Forelimb muscle (tissue), 1 donor: ENCODE data around the gene GLT6D1. TPM values are rescaled to one million over a fixed set of nuclear protein-coding genes. Genes with fewer than 3 reads are reported as not detected.
"Not testable (repeated sequence)": the region's sequence is repeated elsewhere in the genome, so short reads cannot be mapped to it uniquely, and the experiment has no call there.

Experiments
- DNase-seq: peaks from one replicate; pipeline ENCODE4 v3.0.0-alpha.2; 2013; ENCODE audit warnings: low read depth
- polyA plus RNA-seq: library from polyadenylated mRNA; unstranded; fragments of 120-200 nt; gene quantifications from one replicate; pipeline ENCODE4 v1.2.1, GENCODE V29; 2013; ENCODE audit not compliant: insufficient read length

Gene GLT6D1
- polyA plus RNA-seq, 1 donor = not detected

DNA sequence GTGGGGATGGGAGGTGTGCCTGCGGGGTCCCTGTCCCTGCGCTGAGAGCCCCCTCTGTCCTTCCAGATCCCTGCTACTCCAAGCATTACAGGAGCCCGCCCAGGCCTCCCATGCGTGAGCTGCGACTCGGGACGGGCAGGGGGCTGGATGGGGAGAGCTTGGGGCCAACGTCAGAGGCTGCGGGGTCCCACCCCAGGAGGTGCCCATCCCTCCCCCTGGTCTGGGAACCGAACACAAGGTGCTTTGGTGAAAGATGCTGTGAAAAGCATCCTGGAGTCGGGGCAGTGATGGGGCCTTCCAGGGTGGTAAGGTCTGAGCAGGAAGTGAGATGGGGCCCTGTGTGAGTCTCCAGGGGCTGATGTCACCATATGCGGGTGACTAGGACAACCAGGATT, 26.5 kb upstream of the GLT6D1 start:
- DNase-seq = no peak

DNA sequence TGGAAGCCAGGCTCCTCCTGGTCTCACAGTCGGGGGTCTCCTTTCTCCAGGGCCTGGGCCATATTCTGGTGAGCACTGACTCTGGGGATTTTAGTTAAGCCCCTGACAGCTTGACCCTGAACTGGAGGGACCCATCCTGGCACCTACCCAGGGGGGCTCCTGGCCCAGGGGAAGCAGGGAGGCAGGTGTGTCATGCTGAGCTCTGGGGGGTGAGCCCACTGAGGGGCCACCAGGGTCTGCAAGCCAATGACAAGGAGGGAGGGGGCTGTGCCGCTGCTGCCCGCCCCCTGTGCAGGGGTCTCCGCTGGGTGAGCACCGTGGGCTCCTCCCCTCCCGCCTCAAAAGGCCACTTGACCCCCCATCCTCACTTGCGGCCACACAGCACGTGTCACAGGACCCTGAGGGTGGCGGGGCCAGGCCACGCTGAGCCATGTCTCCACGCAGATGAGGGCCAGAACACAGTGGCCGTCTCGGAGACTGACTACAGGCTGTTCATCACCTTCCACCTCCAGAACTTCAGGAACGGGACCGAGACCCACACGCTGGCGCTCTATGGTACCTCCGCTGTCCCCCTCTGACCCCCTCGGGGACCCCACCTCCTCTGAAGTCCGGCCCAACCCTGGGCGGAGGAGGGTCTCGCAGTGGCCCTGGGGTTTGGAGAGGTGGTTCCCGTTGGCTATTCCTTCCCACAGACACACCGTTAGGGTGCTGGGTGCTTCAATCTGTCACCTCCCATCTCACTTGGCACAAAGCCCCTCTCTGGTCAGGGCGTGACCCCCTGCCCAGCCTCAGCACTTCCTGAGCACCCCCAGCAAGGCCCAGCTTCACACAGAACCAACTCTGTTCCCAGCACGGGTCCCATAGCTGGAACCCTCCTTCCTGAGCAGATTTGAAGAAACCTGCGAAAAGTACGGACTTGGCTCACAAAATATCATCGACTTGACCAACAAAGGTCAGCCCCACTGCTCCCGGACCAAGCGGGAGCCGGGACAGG, 25.8 kb upstream of the GLT6D1 start:
- DNase-seq = no peak

DNA sequence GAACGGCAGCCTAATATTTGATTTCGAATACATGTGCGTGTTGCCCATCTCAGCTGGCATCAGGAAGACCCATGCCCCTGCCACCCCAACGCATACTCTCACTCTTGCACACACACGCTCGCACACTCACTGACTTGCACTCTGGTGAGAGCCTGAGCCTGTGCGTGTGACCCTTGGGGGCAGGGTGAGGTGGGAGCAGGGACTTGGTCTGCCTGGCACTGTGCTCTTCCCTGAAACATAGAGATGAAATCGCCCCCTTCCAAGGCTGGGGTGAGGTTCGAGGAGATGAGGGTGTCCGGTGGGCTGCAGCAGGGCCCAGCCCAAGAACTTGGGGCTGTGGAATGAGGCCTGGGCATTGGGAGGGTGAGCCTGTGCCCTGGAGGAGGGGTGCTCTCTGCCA, 24.9 kb upstream of the GLT6D1 start:
- DNase-seq = no peak

DNA sequence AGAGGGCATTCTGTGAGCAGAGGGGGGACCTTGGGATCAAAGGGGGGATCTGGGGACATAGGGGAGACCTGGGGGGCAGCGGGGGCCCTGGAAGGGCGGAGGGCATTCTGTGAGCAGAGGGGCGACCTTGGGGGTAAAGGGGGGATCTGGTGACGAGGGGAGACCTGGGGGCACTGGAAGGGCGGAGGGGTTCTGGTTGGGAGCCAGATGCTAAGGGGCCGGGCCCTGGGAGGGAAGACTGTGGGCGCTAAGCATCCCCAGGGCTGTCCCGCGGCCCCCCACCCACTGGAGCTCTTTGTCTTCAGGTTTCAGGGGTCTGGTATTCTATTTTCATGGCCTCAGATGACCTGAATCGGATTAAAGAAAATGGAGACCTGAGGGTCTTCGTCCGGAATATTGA, 24.5 kb upstream of the GLT6D1 start:
- no peak for DNase-seq

DNA sequence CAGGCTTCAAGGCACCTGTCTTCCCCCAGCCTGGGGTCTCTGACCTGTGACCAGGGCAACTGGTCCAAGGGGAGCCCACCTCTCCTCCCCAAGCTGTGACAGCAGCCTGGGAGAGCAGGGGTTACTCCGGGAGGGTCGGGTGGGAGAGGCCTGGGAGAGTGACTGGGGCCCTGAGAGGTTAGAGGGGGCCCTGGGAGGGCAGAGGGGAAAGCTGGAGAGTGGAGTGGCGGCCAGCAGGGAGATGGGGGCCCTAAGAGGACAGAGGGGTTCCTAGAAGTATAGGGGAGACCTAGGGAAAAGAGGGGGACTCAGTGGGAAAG, 24.1 kb upstream of the GLT6D1 start:
- DNase-seq = no peak

DNA sequence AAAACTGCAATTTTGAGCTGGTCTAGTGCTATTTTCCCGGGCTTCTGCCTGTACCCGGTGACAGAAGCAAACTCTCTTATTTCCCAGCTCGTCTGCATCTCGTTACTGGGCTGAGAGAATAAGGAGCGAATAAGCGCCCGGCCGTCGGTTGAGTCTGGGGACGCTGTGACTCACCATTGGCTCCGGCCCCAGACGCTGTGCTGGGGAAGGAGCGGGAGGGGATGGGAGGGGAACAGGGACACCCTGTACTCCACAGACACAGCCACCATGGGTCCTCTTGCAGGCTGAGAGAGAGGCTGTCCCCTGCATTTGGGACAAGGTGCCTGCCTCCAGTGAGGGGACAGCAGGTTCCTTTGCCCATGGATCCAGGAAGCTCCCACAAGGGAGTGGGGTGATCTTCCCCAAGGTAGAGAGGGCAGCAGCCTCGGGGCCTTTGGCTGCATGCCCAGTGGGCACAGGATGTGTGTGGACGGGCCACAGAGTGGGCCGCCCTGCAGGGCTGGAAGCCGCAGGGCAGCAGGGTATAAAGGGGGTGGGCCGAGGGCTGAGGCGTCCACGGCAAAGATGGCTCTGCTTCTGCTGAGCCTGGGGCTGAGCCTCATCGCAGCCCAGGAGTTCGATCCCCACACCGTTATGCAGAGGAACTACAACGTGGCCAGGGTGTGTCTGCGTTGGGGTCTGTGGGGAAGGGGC, 23.6 kb upstream of the GLT6D1 start, which contains the start of gene LCN9:
Gene LCN9 (plus strand): TSS at position 552 of the 693 bp plus-strand sequence. CDS start 13 bp downstream, at position 565.
- peak; percentile 39 for DNase-seq

DNA sequence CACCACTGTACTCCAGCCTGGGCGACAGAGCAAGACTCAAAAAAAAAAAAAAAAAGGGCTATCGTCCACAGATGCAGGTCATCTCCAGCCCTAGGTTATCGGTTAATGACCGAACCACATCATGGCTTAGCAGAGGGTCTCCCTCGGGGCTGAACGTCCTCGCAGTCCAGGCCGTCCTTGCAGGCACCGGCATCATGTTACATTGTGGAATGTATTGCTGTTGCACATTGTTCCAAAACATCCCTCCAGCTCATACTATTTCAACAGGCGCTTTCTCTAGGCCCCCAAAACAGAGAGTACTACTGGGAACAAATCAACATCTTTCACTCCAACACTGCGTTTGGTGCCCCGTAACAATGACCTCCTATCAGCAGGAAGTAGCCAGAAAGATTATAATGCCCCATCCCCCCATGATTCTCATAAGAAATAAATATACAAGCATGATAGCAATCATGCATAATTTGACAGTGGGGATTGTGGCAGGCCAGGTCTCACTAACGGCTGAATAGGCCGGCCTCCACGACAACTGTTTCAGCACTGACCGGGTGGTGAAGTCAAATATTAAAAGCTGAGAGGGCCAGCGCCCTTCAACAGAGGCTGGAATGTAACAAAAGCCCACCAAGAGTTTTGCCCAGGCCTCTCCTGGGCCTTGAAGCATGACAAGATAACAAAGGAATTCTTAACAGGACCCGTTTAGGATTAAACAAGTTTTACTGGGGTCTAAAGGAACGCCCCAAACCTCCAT, 22.6 kb upstream of the GLT6D1 start:
- peak; percentile 13 for DNase-seq

DNA sequence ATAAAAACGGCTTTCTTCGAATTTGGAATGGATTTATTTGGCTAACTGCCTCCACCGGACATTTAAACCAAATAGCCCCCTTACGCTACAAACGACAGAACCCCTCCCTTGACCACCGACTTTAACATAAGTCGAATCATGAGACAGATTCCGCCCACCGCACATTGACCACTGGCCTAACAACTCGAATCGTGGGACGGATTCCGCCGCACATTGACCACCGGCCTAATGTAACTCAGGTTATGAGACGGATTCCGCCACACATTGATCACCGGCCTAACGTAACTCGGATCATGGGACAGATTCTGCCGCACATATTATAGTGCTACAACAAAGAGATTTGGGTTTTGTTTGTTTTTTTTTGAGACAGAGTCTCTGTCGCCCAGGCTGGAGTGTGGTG, 21.1 kb upstream of the GLT6D1 start:
- no peak for DNase-seq

DNA sequence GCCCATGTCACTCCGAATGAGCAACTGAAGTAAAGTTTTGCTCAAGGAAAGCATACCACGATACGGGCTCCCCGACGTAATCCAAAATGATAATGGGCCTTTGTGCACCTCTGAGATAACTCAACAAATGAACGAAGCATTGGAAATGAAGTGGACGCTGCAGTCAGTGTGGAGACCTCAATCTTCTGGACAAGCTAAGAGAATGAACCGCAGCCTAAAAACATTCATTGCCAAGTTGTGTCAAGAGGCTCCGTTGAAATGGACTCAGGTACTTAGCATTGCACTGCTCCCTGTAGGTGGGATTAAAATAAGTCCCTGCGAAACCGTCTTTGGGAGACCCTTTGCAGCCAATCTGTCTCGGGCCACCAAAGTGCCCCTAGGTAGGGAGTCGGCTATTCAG, 19.9 kb upstream of the GLT6D1 start:
- DNase-seq = no peak

DNA sequence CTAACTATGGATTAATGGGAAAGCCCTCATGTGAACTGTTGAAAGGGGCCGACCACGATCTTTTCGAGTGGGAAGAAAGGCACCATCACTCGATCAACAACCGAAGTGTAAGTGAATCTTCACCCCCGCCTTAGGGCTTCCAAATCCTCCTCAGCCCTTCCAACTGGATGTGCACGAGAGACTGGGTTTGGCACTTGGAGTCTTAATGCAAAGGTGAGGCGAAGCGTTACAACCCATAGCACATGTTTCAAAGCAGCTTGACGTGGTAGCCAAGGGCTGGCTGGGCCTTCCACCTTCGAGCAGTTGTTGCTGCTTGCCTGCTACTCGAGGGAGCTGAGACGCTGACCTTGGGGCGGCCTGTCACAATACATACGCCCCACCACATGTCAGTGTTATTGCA, 18.1 kb upstream of the GLT6D1 start:
- DNase-seq = no peak

DNA sequence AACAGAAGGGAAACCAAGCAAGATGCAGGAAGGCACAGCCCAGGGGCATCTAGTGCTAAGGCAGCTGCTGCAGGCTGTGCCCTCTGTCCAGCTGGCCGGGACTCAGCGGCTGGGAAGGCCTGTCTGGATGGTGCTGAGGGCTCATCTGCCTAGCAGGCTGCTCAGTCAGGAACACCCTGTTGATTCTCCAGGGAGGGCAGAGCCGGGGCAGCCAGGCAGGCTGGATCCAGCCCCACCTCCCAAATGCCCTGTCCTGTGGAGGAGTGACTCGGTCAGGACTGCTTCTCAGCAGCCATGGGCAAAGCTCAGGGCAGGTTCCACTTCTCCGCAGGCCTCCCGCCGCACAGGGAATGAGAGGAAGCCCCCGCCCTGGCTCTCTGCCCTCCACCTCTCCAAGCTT, 16.0 kb upstream of the GLT6D1 start:
- DNase-seq = no peak

DNA sequence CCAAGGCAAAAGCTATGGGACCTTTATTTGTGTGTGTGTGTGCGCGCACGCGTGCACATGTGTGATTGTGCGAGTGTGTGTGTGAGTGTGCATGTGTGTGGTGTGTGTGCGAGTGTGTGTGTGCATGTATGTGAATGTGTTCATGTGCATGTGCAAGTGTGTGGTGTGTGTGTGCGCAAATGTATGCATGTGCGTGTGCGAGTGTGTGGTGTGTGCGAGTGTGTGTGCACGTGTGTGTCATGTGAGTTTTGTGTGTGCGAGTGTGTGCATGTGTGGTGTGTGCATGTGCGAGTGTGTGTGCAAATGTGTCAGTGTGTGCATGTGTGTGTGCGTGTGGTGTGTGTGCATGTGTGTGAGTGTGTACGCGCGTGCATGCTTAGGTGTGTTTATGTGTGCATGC, 11.1 kb upstream of the GLT6D1 start:
- no peak for DNase-seq

DNA sequence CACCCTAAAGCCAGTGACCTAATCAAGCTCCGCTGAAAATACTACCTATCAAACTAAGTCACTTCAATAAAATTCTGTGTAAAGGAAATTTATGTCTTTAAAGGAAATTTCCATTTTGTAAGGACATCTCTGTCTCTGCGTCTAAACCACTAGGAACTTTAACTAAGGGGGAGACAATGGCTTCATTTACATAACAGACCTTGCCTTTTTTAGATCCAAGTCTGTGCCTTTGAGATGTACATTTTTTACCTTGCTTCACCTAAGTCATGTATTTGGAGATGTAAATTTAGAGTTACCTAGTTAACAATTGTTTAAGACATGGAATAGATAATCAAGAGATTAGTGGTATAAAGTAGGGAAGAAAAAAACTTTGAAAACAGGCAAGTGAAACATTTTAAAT, 10.2 kb upstream of the GLT6D1 start:
- no peak for DNase-seq

DNA sequence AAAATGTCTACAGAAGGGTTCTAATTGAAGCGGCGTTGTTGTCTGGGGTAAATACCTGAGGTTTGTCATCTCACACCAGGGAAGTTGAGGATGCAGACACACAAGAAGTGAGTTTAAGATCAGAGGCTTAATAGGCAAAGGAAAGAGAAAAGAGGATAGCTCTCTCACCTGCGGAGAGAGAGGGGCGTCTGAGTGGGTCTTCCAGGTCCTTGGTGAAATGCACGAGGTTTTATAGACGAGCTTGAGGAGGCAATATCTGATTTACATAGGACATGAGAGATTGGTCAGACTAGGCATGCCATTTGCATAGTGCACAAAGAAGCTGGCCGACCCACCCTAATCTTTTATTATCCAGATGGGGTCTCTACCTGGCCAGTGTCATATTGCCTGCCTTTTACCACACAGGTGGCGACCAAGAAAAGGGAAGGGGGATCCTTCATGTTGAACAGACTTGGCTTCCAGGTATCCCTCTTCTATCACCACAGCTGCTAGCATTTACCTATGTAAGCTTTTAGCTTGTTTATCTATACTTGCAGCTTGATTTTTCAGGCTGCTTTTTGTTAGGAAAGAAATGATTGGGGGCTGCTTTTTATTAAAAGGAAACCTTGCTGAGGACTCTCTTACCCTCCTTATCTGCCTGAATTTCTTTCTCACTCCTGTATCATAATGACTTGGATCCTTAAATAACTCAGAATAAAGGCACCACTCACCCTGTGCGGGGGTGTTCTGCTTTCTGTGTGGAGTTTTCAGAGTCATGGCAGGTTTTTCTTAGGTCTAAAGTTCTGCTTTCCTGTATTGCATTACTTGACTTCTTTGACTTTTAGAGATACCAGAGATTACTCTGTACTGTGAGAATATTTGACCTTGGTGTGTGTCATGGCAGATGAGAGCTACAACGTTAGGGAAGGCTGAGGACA, 9.4 kb upstream of the GLT6D1 start:
- no peak for DNase-seq

DNA sequence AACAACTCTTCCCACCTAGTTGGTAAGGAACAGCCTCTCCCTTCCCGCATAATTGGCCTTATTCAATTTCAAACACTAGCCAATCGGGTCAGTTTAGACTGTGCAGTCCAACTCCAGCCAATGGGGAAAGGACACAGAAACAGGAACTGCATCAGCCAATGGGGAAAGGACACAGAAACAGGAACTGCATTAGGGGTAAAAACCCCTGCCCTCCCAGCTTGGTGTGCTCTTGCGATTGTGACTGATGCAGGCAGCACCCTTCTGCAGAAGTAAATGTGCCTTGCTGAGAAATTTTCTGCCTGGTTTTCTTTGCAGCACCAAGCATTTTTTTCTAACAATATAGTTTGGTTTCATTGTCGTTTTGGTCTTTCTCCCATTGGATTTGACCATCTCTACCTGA, 8.5 kb upstream of the GLT6D1 start:
- no peak for DNase-seq

DNA sequence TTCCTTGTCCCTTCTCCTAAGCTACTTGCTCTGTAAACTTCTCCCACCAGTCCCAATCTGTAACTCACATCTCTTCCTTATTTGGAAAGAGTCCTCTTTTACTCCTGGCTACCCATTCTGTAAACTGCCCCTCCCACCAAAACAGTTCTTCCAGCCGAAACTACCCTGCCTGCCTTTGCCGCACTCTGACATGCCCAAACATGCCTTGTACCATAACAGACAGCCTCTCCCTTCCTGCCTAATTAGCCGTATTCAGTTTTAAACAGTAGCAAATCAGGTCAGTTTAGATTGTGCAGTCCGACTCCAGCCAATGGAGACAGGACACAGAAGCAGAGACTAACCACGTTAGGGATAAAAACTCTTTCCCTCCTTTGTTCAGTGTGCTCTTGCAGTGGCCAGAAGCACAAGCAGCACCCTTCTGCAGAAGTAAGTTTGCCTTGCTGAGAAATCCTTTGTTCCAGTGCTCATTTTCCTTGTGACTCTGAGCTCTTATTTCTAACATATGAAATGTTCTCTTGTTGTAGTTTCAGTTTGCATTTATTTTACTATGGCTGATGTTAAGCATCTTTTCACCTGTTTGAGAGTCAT, 5.4 kb upstream of the GLT6D1 start:
- no peak for DNase-seq

DNA sequence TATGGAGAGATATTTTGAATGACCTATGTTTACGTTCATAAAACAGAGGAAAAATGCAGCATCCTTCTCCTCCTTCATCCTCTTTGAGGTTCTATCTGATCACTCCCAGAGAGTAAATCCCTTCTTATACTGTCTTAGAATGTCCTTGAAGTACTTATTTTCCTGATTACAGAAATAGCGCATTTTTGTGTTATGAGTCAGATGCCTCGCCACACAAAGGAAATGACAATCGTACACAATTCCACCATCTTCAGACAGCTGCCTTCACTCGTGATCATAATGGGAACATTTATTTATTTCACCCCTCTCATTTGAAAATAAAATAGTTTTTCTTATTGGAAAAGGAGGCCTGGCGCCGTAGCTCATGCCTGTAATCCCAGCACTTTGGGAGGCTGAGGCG, 2.4 kb upstream of the GLT6D1 start:
- no peak for DNase-seq

DNA sequence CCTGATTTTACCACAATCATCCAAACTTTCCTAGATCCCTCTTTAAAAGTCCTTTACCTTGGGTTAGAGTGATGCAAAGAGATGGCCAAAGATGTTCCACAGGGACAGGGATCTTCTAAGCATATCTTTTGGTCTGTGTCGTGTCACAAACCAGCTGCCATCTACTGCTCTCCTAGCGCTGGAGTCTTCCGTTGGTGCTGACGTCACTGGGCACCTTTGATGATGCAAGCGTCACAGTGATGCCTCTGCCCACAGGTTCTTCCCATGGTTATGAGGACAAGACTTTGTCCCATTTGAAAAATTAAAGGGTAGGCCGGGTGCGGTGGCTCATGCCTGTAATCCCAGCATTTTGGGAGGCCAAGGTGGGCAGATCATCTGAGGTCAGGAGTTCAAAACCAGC, 1.7 kb upstream of the GLT6D1 start:
- no peak for DNase-seq

DNA sequence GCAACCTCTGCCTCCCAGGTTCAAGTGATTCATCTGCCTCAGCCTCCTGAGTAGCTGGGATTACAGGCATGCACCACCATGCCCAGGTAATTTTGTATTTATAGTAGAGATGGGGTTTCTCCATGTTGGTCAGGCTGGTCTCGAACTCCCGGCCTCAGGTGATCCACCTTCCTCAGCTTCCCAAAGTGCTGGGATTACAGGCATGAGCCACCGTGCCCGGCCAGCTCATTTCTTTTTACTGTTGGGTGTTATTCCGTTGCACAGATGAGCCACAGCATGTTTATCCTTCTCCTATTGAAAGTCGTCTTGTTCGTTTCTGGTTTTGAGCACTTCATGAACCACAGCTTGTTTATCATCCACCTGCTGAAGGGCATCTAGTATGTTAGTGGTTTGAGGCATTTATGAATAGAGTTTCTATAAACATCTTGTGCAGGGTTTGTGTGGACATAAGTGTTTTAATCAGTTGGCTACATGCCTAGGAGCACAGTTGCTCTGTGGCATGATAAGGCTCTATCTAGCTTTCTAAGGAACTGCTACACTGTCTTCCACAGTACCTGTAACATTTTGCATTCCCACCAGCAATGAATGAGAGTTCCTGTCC, 2.3 kb downstream of the GLT6D1 start:
- not testable (repeated sequence) for DNase-seq

DNA sequence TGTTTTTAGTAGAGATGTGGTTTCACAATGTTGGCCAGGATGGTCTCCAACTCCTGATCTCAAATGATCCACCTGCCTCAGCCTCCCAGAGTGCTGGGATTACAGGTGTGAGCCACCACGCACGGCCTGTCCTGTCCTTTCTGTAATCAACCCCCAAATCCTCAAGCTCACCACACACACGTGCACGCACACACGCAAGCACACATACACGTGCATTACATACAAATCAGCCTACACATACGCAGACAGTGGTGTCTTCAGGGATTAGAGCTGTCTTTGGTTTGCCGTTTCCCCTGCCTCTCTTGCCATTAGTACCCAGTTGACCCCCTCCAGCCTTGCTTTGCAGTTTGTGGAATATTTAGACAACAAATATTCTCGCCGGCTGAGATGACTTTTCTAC, 6.5 kb downstream of the GLT6D1 start:
- no peak for DNase-seq

DNA sequence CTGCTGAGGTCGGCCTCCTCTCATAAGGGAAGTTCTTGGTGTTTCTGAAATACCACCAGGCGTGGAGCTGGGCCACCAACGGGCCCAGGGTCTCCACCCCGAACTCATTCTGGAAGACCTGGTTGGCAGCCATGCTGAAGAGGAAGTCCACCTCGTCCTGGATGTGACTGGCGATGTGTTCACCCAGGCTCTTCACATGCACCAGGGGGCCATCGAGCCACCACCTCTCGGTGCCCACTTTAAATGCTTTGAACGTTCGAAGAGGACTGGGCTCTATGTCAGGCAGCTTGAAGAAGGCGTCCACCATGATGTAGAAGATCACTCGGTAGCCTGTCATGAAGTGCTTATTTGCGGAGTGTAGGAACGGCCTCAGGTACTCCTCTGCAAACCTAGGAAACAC, 15.1 kb downstream of the GLT6D1 start:
- no peak for DNase-seq
